Neural cell (in vitro differentiated cells): ENCODE measurements around the gene ERBB4. TPM values are rescaled to one million over a fixed set of nuclear protein-coding genes. Genes with fewer than 3 reads are reported as not detected.

Experiments
- H2AFZ ChIP-seq: fragments of 200-600, 300-800 bp; sonication (generic), shearing (Covaris generic); 2 replicates; pipeline ENCODE4 v1.6.0; 2014; ENCODE audit warnings: low read depth, mild to moderate bottlenecking, antibody characterized with exemption, low read length, moderate library complexity
- H3F3A ChIP-seq: fragments of 200-600 bp; shearing (Covaris generic); 2 replicates; pipeline ENCODE4 v1.6.1; 2016; ENCODE audit warnings: mild to moderate bottlenecking, moderate library complexity, mixed read lengths, antibody characterized with exemption, low read length; ENCODE audit not compliant: insufficient read depth, poor library complexity, severe bottlenecking
- H3K27ac ChIP-seq: fragments of 200-600, 300-800 bp; sonication (generic), shearing (Covaris generic); 2 replicates; pipeline ENCODE4 v1.5.1; 2014; ENCODE audit warnings: mild to moderate bottlenecking, low read length, moderate library complexity
- H3K27me3 ChIP-seq: fragments of 300-800, 200-600 bp; sonication (generic), shearing (Covaris generic); 2 replicates; pipeline ENCODE4 v1.6.0; 2014; ENCODE audit warnings: mild to moderate bottlenecking, low read depth, low read length, moderate library complexity; ENCODE audit not compliant: insufficient read depth
- H3K36me3 ChIP-seq: fragments of 300-800, 200-600 bp; sonication (generic), shearing (Covaris generic); 2 replicates; pipeline ENCODE4 v1.5.1; 2014; ENCODE audit warnings: mild to moderate bottlenecking, antibody characterized with exemption, low read length, moderate library complexity; ENCODE audit not compliant: insufficient read depth
- H3K4me2 ChIP-seq: fragments of 300-800, 200-600 bp; sonication (generic), shearing (Covaris generic); 2 replicates; pipeline ENCODE4 v1.6.0; 2014; ENCODE audit warnings: mild to moderate bottlenecking, low read length
- H3K4me3 ChIP-seq: fragments of 300-800, 200-600 bp; sonication (generic), shearing (Covaris generic); 2 replicates; pipeline ENCODE4 v1.5.1; 2014; ENCODE audit warnings: mild to moderate bottlenecking, low read length, moderate library complexity
- H3K79me2 ChIP-seq: fragments of 200-600 bp; shearing (Covaris generic); replicated peaks from 2 replicates; pipeline ENCODE4 v1.6.0; 2014; ENCODE audit warnings: mild to moderate bottlenecking, low read length, moderate library complexity; ENCODE audit not compliant: insufficient read depth
- H3K9ac ChIP-seq: fragments of 300-800, 200-600 bp; sonication (generic), shearing (Covaris generic); 2 replicates; pipeline ENCODE4 v1.6.1; 2016; ENCODE audit warnings: mild to moderate bottlenecking, low read length, mixed read lengths
- H3K9me2 ChIP-seq: fragments of 200-600 bp; shearing (Covaris generic); 2 replicates; pipeline ENCODE4 v1.6.1; 2016; ENCODE audit warnings: mild to moderate bottlenecking, low read length, mixed read lengths; ENCODE audit not compliant: insufficient read depth
- H3K9me3 ChIP-seq: fragments of 200-600, 300-800 bp; sonication (generic), shearing (Covaris generic); 2 replicates; pipeline ENCODE4 v1.6.1; 2016; ENCODE audit warnings: mild to moderate bottlenecking, mixed run types, low read length, moderate library complexity, mixed read lengths
- H4K20me1 ChIP-seq: fragments of 200-600 bp; shearing (Covaris generic); 2 replicates; pipeline ENCODE4 v1.6.1; 2016; ENCODE audit warnings: mild to moderate bottlenecking, mixed run types; ENCODE audit not compliant: insufficient read depth
- EP300 ChIP-seq: fragments of 450-650 bp; conservative IDR thresholded peaks from 2 replicates; pipeline ENCODE4 v1.6.1; 2014; ENCODE audit warnings: antibody characterized with exemption, mild to moderate bottlenecking, moderate library complexity; ENCODE audit not compliant: poor library complexity, severe bottlenecking
- EZH2 ChIP-seq: fragments of 200-600, 300-800 bp; shearing (Covaris generic), sonication (generic); IDR thresholded peaks from 2 replicates; pipeline ENCODE4 v1.6.1; 2014; ENCODE audit warnings: antibody characterized with exemption, low read length, borderline replicate concordance, mild to moderate bottlenecking; ENCODE audit not compliant: insufficient read depth, poor library complexity, severe bottlenecking
- MXI1 ChIP-seq: fragments of 450-650 bp; conservative IDR thresholded peaks from 2 replicates; pipeline ENCODE4 v1.6.1; 2014; ENCODE audit warnings: antibody characterized with exemption, mild to moderate bottlenecking; ENCODE audit not compliant: poor library complexity, severe bottlenecking
- POLR2AphosphoS5 ChIP-seq: IDR thresholded peaks from 2 replicates; pipeline ENCODE4 v1.6.1; 2012
- RAD21 ChIP-seq: fragments of 450-650 bp; conservative IDR thresholded peaks from 2 replicates; pipeline ENCODE4 v1.6.1; 2014; ENCODE audit warnings: antibody characterized with exemption, mild to moderate bottlenecking, moderate library complexity
- SMC3 ChIP-seq: fragments of 450-650 bp; conservative IDR thresholded peaks from 2 replicates; pipeline ENCODE4 v1.6.1; 2014; ENCODE audit warnings: antibody characterized with exemption, mild to moderate bottlenecking, moderate library complexity; ENCODE audit not compliant: poor library complexity
- TAF1 ChIP-seq: IDR thresholded peaks from 2 replicates; pipeline ENCODE4 v1.6.1; 2012; ENCODE audit warnings: low read depth
- polyA plus RNA-seq: library from polyadenylated mRNA; depleted of rRNA; stranded (reverse); fragments of >200 nt; gene quantifications from 2 replicates; pipeline ENCODE4 v1.2.3, GENCODE V29; 2014
- TF ChIP-seq, protein P1 (sequence below): IDR thresholded peaks from 2 replicates; pipeline ENCODE4 v1.6.1; 2012; ENCODE audit warnings: borderline replicate concordance
- TF ChIP-seq, protein P2 (sequence below): fragments of 450-650 bp; IDR thresholded peaks from 2 replicates; pipeline ENCODE4 v1.5.1; 2014; ENCODE audit warnings: antibody characterized with exemption, mild to moderate bottlenecking, moderate library complexity; ENCODE audit not compliant: poor library complexity, severe bottlenecking

ERBB4 gene
- polyA plus RNA-seq, 1 donor from 2014 or later: 0.69 TPM

DNA sequence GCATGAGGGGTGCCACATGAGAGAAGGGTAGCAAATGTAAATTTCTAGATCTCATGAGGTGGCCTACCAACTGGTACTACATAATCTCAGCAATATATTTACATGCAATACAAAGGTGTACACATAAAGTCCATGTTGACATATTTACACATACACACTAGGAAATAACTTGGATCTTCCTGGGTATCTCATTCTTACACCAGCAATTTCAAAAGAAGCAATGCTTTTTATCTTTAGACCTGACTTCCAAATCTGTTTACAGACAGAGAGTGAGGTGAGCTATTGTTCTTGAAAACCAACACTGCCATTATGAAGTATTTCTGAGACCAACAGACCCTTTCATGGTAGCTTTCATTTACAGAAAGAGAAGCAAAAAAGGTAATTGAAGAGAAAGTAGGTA is 184.2 kb downstream of the ERBB4 start:
- H3K79me2 ChIP-seq: no peaks in the 10 kb centered on the region
- H2AFZ ChIP-seq: no peak overlapping the region
- no peaks in the 10 kb centered on the region for H3K27me3 ChIP-seq
- H3K9ac ChIP-seq: no peak overlapping the region
- H3F3A ChIP-seq: no peaks in the 10 kb centered on the region
- no peaks in the 10 kb centered on the region for H3K9me3 ChIP-seq
- H3K4me2 ChIP-seq: no peak overlapping the region
- no peak overlapping the region for H3K4me3 ChIP-seq
- TF ChIP-seq MXI1: no peak
- no peak for TF ChIP-seq POLR2AphosphoS5
- TF ChIP-seq EZH2: no peak
- no peak for TF ChIP-seq EP300
- TF ChIP-seq, protein P1, sequence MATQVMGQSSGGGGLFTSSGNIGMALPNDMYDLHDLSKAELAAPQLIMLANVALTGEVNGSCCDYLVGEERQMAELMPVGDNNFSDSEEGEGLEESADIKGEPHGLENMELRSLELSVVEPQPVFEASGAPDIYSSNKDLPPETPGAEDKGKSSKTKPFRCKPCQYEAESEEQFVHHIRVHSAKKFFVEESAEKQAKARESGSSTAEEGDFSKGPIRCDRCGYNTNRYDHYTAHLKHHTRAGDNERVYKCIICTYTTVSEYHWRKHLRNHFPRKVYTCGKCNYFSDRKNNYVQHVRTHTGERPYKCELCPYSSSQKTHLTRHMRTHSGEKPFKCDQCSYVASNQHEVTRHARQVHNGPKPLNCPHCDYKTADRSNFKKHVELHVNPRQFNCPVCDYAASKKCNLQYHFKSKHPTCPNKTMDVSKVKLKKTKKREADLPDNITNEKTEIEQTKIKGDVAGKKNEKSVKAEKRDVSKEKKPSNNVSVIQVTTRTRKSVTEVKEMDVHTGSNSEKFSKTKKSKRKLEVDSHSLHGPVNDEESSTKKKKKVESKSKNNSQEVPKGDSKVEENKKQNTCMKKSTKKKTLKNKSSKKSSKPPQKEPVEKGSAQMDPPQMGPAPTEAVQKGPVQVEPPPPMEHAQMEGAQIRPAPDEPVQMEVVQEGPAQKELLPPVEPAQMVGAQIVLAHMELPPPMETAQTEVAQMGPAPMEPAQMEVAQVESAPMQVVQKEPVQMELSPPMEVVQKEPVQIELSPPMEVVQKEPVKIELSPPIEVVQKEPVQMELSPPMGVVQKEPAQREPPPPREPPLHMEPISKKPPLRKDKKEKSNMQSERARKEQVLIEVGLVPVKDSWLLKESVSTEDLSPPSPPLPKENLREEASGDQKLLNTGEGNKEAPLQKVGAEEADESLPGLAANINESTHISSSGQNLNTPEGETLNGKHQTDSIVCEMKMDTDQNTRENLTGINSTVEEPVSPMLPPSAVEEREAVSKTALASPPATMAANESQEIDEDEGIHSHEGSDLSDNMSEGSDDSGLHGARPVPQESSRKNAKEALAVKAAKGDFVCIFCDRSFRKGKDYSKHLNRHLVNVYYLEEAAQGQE: no peak
- H3K9me2 ChIP-seq: no peaks in the 10 kb centered on the region
- H3K27ac ChIP-seq: no peak overlapping the region
- H4K20me1 ChIP-seq: no peaks in the 10 kb centered on the region
- no peaks in the 10 kb centered on the region for H3K36me3 ChIP-seq

DNA sequence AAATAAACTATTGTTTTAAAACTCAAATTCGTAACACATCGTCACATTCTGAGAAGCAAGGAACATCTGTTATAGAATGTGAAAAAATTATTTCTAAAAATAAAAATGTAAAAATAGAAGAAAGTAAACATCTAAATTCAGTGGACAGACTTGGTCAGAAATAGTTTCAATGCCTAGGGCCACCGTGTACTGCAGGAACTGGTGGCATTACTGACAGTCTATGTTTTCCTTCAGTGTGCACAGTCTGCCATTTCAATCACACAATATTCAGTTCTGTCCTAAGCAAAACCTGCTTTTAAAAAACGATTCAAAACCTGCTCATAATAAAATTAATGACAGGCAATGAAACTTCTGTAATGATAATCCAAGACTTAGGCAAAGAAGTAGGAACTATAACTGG is 190.1 kb downstream of the ERBB4 start:
- Histone ChIP-seq H3K27me3 (no peaks in the 10 kb centered on the region), H3K9ac (no peak overlapping the region), H3K9me3 (no peaks in the 10 kb centered on the region), H3K4me3 (no peak overlapping the region), H3F3A (no peaks in the 10 kb centered on the region), H3K9me2 (no peaks in the 10 kb centered on the region), H3K36me3 (no peaks in the 10 kb centered on the region), H3K79me2 (no peaks in the 10 kb centered on the region), H2AFZ (no peak overlapping the region), H3K27ac (no peak overlapping the region), H4K20me1 (no peaks in the 10 kb centered on the region), H3K4me2 (no peak overlapping the region)
- TF ChIP-seq TAF1: no peak
- TF ChIP-seq SMC3: no peak
- no peak for TF ChIP-seq MXI1
- no peak for TF ChIP-seq EP300
- TF ChIP-seq, protein P1: no peak
- no peak for TF ChIP-seq POLR2AphosphoS5
- TF ChIP-seq EZH2: no peak
- TF ChIP-seq, protein P2, sequence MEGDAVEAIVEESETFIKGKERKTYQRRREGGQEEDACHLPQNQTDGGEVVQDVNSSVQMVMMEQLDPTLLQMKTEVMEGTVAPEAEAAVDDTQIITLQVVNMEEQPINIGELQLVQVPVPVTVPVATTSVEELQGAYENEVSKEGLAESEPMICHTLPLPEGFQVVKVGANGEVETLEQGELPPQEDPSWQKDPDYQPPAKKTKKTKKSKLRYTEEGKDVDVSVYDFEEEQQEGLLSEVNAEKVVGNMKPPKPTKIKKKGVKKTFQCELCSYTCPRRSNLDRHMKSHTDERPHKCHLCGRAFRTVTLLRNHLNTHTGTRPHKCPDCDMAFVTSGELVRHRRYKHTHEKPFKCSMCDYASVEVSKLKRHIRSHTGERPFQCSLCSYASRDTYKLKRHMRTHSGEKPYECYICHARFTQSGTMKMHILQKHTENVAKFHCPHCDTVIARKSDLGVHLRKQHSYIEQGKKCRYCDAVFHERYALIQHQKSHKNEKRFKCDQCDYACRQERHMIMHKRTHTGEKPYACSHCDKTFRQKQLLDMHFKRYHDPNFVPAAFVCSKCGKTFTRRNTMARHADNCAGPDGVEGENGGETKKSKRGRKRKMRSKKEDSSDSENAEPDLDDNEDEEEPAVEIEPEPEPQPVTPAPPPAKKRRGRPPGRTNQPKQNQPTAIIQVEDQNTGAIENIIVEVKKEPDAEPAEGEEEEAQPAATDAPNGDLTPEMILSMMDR: no peak
- no peak for TF ChIP-seq RAD21
